T-helper 22 cell (primary cell): ENCODE data around the gene OLR1.
A peak's percentile ranks its signal among the peaks of the same experiment; 100 is the strongest.
"Not testable (repeated sequence)": the region's sequence is repeated elsewhere in the genome, so short reads cannot be mapped to it uniquely, and the experiment has no call there.

Experiments used
- DNase-seq: peaks from one replicate; pipeline ENCODE4 v3.0.0-alpha.2; 2020; ENCODE audit warnings: low read depth

The OLR1 gene

GRCh38 chr12:10190558-10191388, 18.8 kb upstream of the OLR1 start:
- DNase-seq = peak; percentile 3

- no peak for DNase-seq
Measured at GRCh38 chr12:10189653-10190052, 17.7 kb upstream of the OLR1 start.

- DNase-seq = not testable (repeated sequence)
Measured at GRCh38 chr12:10186958-10187357, 15.0 kb upstream of the OLR1 start.

- DNase-seq = no peak
Measured at GRCh38 chr12:10186299-10186698, 14.4 kb upstream of the OLR1 start.

GRCh38 chr12:10184261-10184843, 12.4 kb upstream of the OLR1 start:
- DNase-seq = no peak

- DNase-seq = no peak
Measured at GRCh38 chr12:10182354-10183049, 10.6 kb upstream of the OLR1 start.

GRCh38 chr12:10179776-10180181, 7.8 kb upstream of the OLR1 start:
- no peak for DNase-seq

- no peak for DNase-seq
Measured at GRCh38 chr12:10178821-10179220, 6.9 kb upstream of the OLR1 start, which contains the start of gene TMEM52B. TSS of gene TMEM52B (plus strand) at chr12:10179032. CDS start at chr12:10179575, 543 bp downstream.

GRCh38 chr12:10175846-10176636, 4.1 kb upstream of the OLR1 start:
- no peak for DNase-seq

- DNase-seq = no peak
Measured at GRCh38 chr12:10174986-10175614, 3.2 kb upstream of the OLR1 start.

GRCh38 chr12:10170216-10170615, 1.7 kb downstream of the OLR1 start:
- no peak for DNase-seq

GRCh38 chr12:10169104-10169503, 2.8 kb downstream of the OLR1 start:
- DNase-seq = no peak

- DNase-seq = no peak
Measured at GRCh38 chr12:10167599-10167998, 4.3 kb downstream of the OLR1 start.

- no peak for DNase-seq
Measured at GRCh38 chr12:10165421-10165820, 6.5 kb downstream of the OLR1 start.

GRCh38 chr12:10163084-10163483, 8.8 kb downstream of the OLR1 start:
- DNase-seq = no peak

GRCh38 chr12:10160617-10161385, 11.1 kb downstream of the OLR1 start:
- DNase-seq = no peak

GRCh38 chr12:10159280-10159679, 12.7 kb downstream of the OLR1 start:
- DNase-seq = no peak

GRCh38 chr12:10158406-10158805, 13.5 kb downstream of the OLR1 start:
- no peak for DNase-seq

GRCh38 chr12:10155966-10156365, 16.0 kb downstream of the OLR1 start:
- no peak for DNase-seq

- no peak for DNase-seq
Measured at GRCh38 chr12:10154145-10154496, 17.8 kb downstream of the OLR1 start.
